Measurements from ENCODE around the gene EFCAB6. TPM values are rescaled to one million over a fixed set of nuclear protein-coding genes. Genes with fewer than 3 reads are reported as not detected.

Gene EFCAB6
- total RNA-seq, 4 donors from 2014 or later, result 1.2 to 4.0 (median 3.0) TPM

DNA sequence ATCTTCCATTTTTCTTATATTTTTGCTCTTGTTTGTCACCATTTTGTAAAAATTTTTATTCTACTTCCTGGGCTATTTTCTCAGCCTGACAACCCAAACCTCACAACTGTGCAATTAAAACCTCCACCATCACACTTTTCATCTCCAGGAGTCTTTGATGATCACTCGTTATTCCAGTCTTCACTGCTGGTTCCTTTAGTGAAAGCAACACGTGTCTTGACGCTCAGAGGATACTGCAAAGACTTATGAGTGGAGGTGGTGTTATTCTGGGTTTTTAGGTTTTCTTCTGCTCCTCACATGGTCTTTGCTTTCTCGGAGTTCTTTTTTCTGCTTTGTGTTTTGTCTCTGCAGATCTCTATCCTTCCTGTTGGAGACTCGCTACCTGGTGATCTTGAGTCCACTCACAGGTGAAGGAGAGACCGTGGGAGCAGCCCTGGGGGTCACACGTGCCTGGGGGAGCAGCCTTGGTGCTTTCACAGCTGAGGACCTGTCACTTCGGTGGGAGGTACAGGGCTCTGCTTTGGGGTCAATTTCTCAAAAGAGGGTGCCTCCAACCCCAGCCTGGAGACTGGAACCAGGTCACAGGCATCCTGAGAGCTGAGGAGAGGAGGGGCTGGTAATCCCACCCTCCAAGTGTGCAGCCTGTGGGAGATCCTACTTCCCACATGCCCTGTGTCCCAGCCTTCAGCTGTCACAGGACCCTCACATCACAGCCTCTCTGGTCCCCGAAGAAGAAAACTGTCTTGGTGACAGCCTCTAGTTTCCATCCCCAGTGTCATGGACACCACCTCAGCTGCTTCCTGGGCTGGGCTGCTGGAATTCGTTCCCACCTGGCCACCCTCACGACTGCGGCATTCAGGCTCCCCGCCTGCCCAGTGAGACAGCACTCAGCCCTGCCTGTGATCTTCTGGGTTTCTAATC lies 39.2 kb upstream of the EFCAB6 start:
- Histone ChIP-seq H3K4me1 (no peaks in the 10 kb centered on the region), H3K27ac (replicated peaks in 1 of 4) (no peak overlapping the region), H3K36me3 (no peaks in the 10 kb centered on the region), H3K27me3 (peaks cover 0 to 84% (median 0%) of the 10 kb centered on the region in 4 donors), H3K9me3 (peaks cover 0 to 8% (median 4%) of the 10 kb centered on the region in 4 donors), H3K4me3 (no peak overlapping the region)
- WGBS, result 80% methylated on average over 13 of the region's 13 CpGs
- intact Hi-C loops (cut with DNase I), result no loop called here
- DNase-seq (ENCODE audit: extremely low spot score), result no peak
- TF ChIP-seq POLR2A (IDR thresholded peaks at IDR 0.05; ENCODE audit: low read depth) (no peak), CTCF (IDR thresholded peaks at IDR 0.05) (no peak), EP300 (IDR thresholded peaks at IDR 0.05) (no peak), POLR2AphosphoS5 (IDR thresholded peaks at IDR 0.05) (no peak)

- no peaks in the 10 kb centered on the region for H3K36me3 ChIP-seq
- no peak for TF ChIP-seq EP300 (IDR thresholded peaks at IDR 0.05)
- no peak for TF ChIP-seq POLR2A (IDR thresholded peaks at IDR 0.05; ENCODE audit: low read depth)
- no peak for TF ChIP-seq POLR2AphosphoS5 (IDR thresholded peaks at IDR 0.05)
- TF ChIP-seq CTCF (IDR thresholded peaks at IDR 0.05), result no peak
- H3K27ac ChIP-seq (replicated peaks in 1 of 4), result no peak overlapping the region
- no peak overlapping the region for H3K4me3 ChIP-seq
- intact Hi-C loops (cut with DNase I), result no loop called here
- no peaks in the 10 kb centered on the region for H3K4me1 ChIP-seq
- peaks cover 0 to 82% (median 0%) of the 10 kb centered on the region in 4 donors for H3K27me3 ChIP-seq
- no peaks in the 10 kb centered on the region for H3K9me3 ChIP-seq
- no peak for DNase-seq (ENCODE audit: extremely low spot score)
- 83% methylated on average over 10 of the region's 12 CpGs for WGBS
These were observed 38.4 kb upstream of the EFCAB6 start for GRCh38 chr22:43850529-43850928.

DNA sequence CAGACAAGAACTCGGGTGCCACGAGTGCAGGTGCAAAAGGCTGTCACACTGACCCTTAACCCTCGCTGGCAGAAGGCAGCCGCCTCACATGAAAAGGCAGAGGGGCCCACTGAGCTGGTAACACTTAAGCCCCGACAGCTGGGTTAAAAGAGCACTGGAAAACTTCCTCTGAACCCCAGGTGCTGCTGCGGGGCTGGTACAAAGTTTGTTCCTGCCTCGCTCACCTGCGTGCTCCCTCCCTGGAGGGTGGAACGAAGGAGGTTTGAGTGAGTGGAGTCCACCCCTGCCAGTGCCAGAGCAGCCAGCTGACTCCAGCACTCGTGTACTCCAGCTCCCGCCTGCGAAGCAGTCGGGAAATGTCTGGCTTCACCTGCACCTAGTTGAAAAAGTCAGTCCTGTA lies 37.6 kb upstream of the EFCAB6 start:
- no peak overlapping the region for H3K4me3 ChIP-seq
- no peaks in the 10 kb centered on the region for H3K4me1 ChIP-seq
- peaks cover 0 to 83% (median 0%) of the 10 kb centered on the region in 4 donors for H3K27me3 ChIP-seq
- no peaks in the 10 kb centered on the region for H3K36me3 ChIP-seq
- 91% methylated on average over 10 of the region's 13 CpGs for WGBS
- H3K27ac ChIP-seq (replicated peaks in 1 of 4), result no peak overlapping the region
- intact Hi-C loops (cut with DNase I), result no loop called here
- DNase-seq (ENCODE audit: extremely low spot score), result no peak
- no peaks in the 10 kb centered on the region for H3K9me3 ChIP-seq
- TF ChIP-seq EP300 (IDR thresholded peaks at IDR 0.05) (no peak), CTCF (IDR thresholded peaks at IDR 0.05) (no peak), POLR2AphosphoS5 (IDR thresholded peaks at IDR 0.05) (no peak), POLR2A (IDR thresholded peaks at IDR 0.05; ENCODE audit: low read depth) (no peak)

- no peak for DNase-seq (ENCODE audit: extremely low spot score)
- peaks cover 0 to 74% (median 0%) of the 10 kb centered on the region in 4 donors for H3K27me3 ChIP-seq
- H3K36me3 ChIP-seq, result no peaks in the 10 kb centered on the region
- H3K4me3 ChIP-seq, result no peak overlapping the region
- 55% methylated on average over 11 of the region's 16 CpGs for WGBS
- no peaks in the 10 kb centered on the region for H3K4me1 ChIP-seq
- intact Hi-C loops (cut with DNase I), result no loop called here
- TF ChIP-seq CTCF (IDR thresholded peaks at IDR 0.05), result no peak
- no peak for TF ChIP-seq EP300 (IDR thresholded peaks at IDR 0.05)
- no peak for TF ChIP-seq POLR2AphosphoS5 (IDR thresholded peaks at IDR 0.05)
- TF ChIP-seq POLR2A (IDR thresholded peaks at IDR 0.05; ENCODE audit: low read depth), result no peak
- no peak overlapping the region for H3K27ac ChIP-seq (replicated peaks in 1 of 4)
- no peaks in the 10 kb centered on the region for H3K9me3 ChIP-seq
These were observed 36.5 kb upstream of the EFCAB6 start for GRCh38 chr22:43848366-43849171.
